IMR-90 (cell line): ENCODE measurements around the gene PUS3.

ENCODE experiments used
- CEBPB ChIP-seq: IDR thresholded peaks from 2 replicates; pipeline ENCODE4 v1.6.1; 2012; ENCODE audit warnings: low read depth, low read length, improper control_type of control experiment
- CHD1 ChIP-seq: IDR thresholded peaks from 2 replicates; pipeline ENCODE4 v1.6.1; 2012; ENCODE audit warnings: low read depth, low read length, improper control_type of control experiment
- FOS ChIP-seq: fragments of 150-350 bp; IDR thresholded peaks from 2 replicates; pipeline ENCODE4 v1.6.1; 2016; ENCODE audit warnings: low read depth, low read length
- MXI1 ChIP-seq: IDR thresholded peaks from 2 replicates; pipeline ENCODE4 v1.6.1; 2012; ENCODE audit warnings: low read depth, mild to moderate bottlenecking, low read length, moderate library complexity, borderline replicate concordance
- POLR2A ChIP-seq: IDR thresholded peaks from 2 replicates; pipeline ENCODE4 v1.6.1; 2012; ENCODE audit warnings: mild to moderate bottlenecking, low read depth, low read length
- RAD21 ChIP-seq: IDR thresholded peaks from 2 replicates; pipeline ENCODE4 v1.6.1; 2012; ENCODE audit warnings: low read length, improper control_type of control experiment
- RCOR1 ChIP-seq: IDR thresholded peaks from 2 replicates; pipeline ENCODE4 v1.6.1; 2012; ENCODE audit warnings: mild to moderate bottlenecking, low read length, improper control_type of control experiment; ENCODE audit not compliant: insufficient replicate concordance
- RFX5 ChIP-seq: IDR thresholded peaks from 2 replicates; pipeline ENCODE4 v1.8.0; 2012; ENCODE audit warnings: low read depth, mild to moderate bottlenecking, low read length, moderate library complexity
- SMC3 ChIP-seq: fragments of 150-350 bp; IDR thresholded peaks from 2 replicates; pipeline ENCODE4 v1.6.1; 2016; ENCODE audit warnings: low read depth, mild to moderate bottlenecking, antibody characterized with exemption, low read length, moderate library complexity
- TF ChIP-seq, protein P1 (sequence below): conservative IDR thresholded peaks from 2 replicates; pipeline ENCODE4 v1.5.1; 2012; ENCODE audit warnings: mild to moderate bottlenecking, low read depth, low read length, improper control_type of control experiment
- TF ChIP-seq, protein P2 (sequence below): fragments of 150-350 bp; IDR thresholded peaks from 2 replicates; pipeline ENCODE4 v1.6.1; 2016; ENCODE audit warnings: low read depth, mild to moderate bottlenecking, low read length, moderate library complexity, borderline replicate concordance
- TF ChIP-seq, protein P3 (sequence below): fragments of 150-350 bp; IDR thresholded peaks from 2 replicates; pipeline ENCODE4 v1.6.1; 2017; ENCODE audit warnings: mild to moderate bottlenecking, antibody characterized with exemption, low read length, low read depth

DNA sequence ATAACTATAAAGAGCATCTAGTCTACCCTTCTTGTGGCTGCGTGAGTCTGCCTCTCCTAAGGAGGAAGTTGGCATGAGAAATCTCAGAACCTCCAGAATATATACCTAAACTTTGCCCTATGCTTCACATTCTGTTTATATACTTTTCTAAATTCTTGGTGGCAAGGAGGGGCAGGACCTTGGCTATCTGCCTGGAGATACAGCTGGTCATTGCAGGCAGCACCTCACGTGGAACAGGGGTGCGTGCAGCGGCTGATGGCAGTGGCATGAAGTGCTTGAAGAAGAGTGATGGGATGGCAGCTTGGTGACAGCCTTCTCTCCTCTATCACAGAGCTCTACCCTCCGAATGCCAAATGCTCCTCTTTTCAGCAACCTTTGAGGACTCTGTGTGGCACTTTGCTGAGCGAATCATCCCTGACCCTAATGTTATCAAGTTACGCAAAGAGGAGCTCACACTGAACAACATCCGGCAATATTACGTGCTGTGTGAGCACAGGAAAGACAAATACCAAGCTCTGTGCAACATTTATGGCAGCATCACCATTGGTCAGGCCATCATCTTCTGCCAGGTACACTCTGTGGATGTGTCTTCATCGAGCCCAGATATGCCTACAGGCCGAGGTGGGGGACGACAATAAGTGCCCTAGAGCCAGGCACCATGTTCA, 13.8 kb upstream of the PUS3 start:
- TF ChIP-seq, protein P1, sequence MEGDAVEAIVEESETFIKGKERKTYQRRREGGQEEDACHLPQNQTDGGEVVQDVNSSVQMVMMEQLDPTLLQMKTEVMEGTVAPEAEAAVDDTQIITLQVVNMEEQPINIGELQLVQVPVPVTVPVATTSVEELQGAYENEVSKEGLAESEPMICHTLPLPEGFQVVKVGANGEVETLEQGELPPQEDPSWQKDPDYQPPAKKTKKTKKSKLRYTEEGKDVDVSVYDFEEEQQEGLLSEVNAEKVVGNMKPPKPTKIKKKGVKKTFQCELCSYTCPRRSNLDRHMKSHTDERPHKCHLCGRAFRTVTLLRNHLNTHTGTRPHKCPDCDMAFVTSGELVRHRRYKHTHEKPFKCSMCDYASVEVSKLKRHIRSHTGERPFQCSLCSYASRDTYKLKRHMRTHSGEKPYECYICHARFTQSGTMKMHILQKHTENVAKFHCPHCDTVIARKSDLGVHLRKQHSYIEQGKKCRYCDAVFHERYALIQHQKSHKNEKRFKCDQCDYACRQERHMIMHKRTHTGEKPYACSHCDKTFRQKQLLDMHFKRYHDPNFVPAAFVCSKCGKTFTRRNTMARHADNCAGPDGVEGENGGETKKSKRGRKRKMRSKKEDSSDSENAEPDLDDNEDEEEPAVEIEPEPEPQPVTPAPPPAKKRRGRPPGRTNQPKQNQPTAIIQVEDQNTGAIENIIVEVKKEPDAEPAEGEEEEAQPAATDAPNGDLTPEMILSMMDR = no peak
- TF ChIP-seq SMC3 = no peak
- no peak for TF ChIP-seq POLR2A
- no peak for TF ChIP-seq RAD21
- TF ChIP-seq RFX5 = no peak
- TF ChIP-seq, protein P2, sequence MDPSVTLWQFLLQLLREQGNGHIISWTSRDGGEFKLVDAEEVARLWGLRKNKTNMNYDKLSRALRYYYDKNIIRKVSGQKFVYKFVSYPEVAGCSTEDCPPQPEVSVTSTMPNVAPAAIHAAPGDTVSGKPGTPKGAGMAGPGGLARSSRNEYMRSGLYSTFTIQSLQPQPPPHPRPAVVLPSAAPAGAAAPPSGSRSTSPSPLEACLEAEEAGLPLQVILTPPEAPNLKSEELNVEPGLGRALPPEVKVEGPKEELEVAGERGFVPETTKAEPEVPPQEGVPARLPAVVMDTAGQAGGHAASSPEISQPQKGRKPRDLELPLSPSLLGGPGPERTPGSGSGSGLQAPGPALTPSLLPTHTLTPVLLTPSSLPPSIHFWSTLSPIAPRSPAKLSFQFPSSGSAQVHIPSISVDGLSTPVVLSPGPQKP = no peak
- no peak for TF ChIP-seq CHD1
- TF ChIP-seq MXI1 = no peak
- no peak for TF ChIP-seq FOS
- no peak for TF ChIP-seq CEBPB
- TF ChIP-seq, protein P3, sequence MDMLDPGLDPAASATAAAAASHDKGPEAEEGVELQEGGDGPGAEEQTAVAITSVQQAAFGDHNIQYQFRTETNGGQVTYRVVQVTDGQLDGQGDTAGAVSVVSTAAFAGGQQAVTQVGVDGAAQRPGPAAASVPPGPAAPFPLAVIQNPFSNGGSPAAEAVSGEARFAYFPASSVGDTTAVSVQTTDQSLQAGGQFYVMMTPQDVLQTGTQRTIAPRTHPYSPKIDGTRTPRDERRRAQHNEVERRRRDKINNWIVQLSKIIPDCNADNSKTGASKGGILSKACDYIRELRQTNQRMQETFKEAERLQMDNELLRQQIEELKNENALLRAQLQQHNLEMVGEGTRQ = no peak
- no peak for TF ChIP-seq RCOR1
